Cerebellar nuclear complex (tissue), 1 donor: ENCODE results near the gene KHNYN.
A peak's percentile ranks its signal among the peaks of the same experiment; 100 is the strongest.
"Not testable (repeated sequence)": the region's sequence is repeated elsewhere in the genome, so short reads cannot be mapped to it uniquely, and the experiment has no call there.

Experiments
- DNase-seq, 2 experiments: peaks; one replicate each; lab custom pipeline; 2025; lab: John Stamatoyannopoulos, UW

KHNYN gene

GRCh38 chr14:24429395-24430142 lies at the start of gene KHNYN, which contains the start of gene CBLN3:
TSS of gene KHNYN (plus strand) at chr14:24429954. CDS start at chr14:24430731, 777 bp downstream.
TSS of gene CBLN3 (minus strand) at chr14:24429668. CDS start at chr14:24429054, 614 bp downstream.
- no peak for DNase-seq

GRCh38 chr14:24381363-24382063 lies 48.2 kb upstream of the KHNYN start:
- DNase-seq = peak; percentile 27 to 72

GRCh38 chr14:24382064-24382371 lies 47.7 kb upstream of the KHNYN start:
- no peak for DNase-seq

GRCh38 chr14:24384169-24384568 lies 45.6 kb upstream of the KHNYN start:
- DNase-seq = no peak

- no peak for DNase-seq
Measured at GRCh38 chr14:24385524-24385923, 44.2 kb upstream of the KHNYN start.

GRCh38 chr14:24387009-24387345 lies 42.8 kb upstream of the KHNYN start:
- DNase-seq = no peak

GRCh38 chr14:24387579-24387978 lies 42.2 kb upstream of the KHNYN start:
- DNase-seq = not testable (repeated sequence)

GRCh38 chr14:24388474-24389179 lies 41.1 kb upstream of the KHNYN start:
- no peak for DNase-seq

- no peak for DNase-seq
Measured at GRCh38 chr14:24389226-24389848, 40.4 kb upstream of the KHNYN start.

GRCh38 chr14:24390701-24391468 lies 38.9 kb upstream of the KHNYN start:
- no peak for DNase-seq

GRCh38 chr14:24392325-24393091 lies 37.2 kb upstream of the KHNYN start:
- DNase-seq = no peak

GRCh38 chr14:24394275-24394674 lies 35.5 kb upstream of the KHNYN start:
- no peak for DNase-seq

- DNase-seq = no peak
Measured at GRCh38 chr14:24395609-24396582, 33.9 kb upstream of the KHNYN start.

- DNase-seq = no peak
Measured at GRCh38 chr14:24397639-24398292, 32.0 kb upstream of the KHNYN start.

GRCh38 chr14:24398293-24398652 lies 31.5 kb upstream of the KHNYN start:
- no peak for DNase-seq

GRCh38 chr14:24398653-24399446 lies 30.9 kb upstream of the KHNYN start, which contains the start of gene NYNRIN:
TSS of gene NYNRIN (plus strand) at chr14:24399003. CDS start at chr14:24399247, 244 bp downstream.
- DNase-seq = no peak

GRCh38 chr14:24399447-24399822 lies 30.3 kb upstream of the KHNYN start:
- DNase-seq = no peak

- no peak for DNase-seq
Measured at GRCh38 chr14:24399999-24400718, 29.6 kb upstream of the KHNYN start.
